GM19372 (cell line): ENCODE measurements around the gene IQGAP1.
"Not testable (repeated sequence)": the region's sequence is repeated elsewhere in the genome, so short reads cannot be mapped to it uniquely, and the experiment has no call there.

Source experiments
- ATAC-seq: cut with Tn5 transposase; IDR thresholded peaks from one replicate; pipeline ENCODE4 v1.9.1; 2021; ENCODE audit warnings: mild to moderate bottlenecking, low read depth, moderate library complexity; ENCODE audit not compliant: unreplicated experiment

Gene IQGAP1

GRCh38 chr15:90478846-90479481, 90.9 kb downstream of the IQGAP1 start:
- ATAC-seq = no peak

- no peak for ATAC-seq
Observed at GRCh38 chr15:90479656-90480055, 91.6 kb downstream of the IQGAP1 start.

DNA sequence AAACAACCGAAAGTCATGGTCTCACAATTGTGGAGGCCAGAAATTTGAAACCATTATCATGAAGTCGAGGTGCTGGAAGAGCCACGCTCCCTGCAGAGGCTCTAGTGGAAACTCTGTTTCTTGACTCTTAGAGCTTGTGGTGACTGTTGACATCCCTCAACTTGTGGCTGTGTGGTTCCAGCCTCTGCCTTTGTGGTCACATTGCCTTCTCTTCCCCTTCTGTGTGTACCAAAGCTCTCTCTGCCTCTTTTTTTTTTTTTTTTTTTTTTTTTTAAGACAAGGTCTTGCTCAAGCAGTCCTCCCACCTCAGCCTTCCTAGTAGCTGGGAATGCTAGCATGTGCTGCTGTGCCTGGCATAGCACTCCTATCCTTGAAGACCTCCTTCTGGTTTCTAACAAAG, 93.0 kb downstream of the IQGAP1 start:
- no peak for ATAC-seq

- ATAC-seq = no peak
Observed at GRCh38 chr15:90482124-90483011, 94.3 kb downstream of the IQGAP1 start.

DNA sequence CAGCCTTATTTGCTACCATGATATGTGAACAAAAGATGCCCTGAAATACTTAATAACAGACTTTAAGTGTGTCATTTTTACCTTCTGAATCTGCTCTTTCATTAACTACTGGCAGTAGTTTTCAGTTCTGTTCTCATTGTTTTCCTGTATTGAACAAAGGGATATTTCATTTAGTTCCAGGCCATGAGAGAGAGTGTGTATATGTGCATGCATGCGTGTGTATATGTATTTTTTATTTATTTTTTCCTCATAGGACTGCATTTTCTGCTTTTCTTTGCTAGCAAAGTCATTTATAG, 94.9 kb downstream of the IQGAP1 start:
- no peak for ATAC-seq

DNA sequence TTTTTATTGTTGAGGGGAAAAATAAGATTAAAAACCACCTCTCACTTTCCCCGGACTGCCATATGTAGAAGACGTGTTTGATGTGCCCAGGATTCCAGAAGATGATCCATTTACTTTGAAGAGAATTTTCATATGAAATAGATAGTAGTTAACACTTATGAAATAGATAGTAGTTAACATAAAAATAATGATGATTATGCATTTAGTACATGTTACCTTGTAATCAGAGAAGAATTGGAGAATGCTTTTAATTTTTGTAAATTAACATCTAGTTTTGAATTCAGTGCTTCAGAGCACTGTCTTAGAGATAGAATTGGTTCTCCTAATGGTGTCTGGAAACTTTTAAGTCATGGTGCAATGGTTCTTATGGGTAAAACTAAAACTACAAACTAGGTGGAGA, 95.6 kb downstream of the IQGAP1 start:
- ATAC-seq = no peak

GRCh38 chr15:90487186-90487585, 99.1 kb downstream of the IQGAP1 start:
- ATAC-seq = no peak

DNA sequence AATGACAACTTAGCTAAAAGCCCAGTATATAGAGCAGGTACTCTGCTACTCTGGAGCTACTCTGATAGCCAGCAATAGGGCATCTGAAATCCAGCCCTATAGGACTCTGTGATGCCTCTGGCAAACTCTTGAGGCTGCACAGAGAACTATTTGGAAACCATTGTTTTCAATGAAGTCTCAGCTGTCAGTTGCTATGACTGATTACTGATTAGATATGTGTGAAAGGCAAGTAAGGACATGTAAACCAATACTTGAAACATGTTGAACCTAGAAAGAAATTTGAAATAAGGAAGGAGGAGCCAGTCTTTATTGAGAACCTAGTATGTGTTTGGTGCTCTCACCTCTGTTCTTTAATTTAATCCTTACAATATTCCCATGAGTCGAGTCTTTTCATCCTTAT, 101.5 kb downstream of the IQGAP1 start:
- no peak for ATAC-seq

- no peak for ATAC-seq
Observed at GRCh38 chr15:90489944-90490343, 101.9 kb downstream of the IQGAP1 start.

GRCh38 chr15:90493647-90494046, 105.6 kb downstream of the IQGAP1 start:
- no peak for ATAC-seq

- ATAC-seq = no peak
Observed at GRCh38 chr15:90495067-90495466, 107.0 kb downstream of the IQGAP1 start.

- no peak for ATAC-seq
Observed at GRCh38 chr15:90496791-90497190, 108.7 kb downstream of the IQGAP1 start.

GRCh38 chr15:90497376-90497775, 109.3 kb downstream of the IQGAP1 start:
- ATAC-seq = no peak

GRCh38 chr15:90497912-90498311, 109.9 kb downstream of the IQGAP1 start:
- ATAC-seq = no peak

DNA sequence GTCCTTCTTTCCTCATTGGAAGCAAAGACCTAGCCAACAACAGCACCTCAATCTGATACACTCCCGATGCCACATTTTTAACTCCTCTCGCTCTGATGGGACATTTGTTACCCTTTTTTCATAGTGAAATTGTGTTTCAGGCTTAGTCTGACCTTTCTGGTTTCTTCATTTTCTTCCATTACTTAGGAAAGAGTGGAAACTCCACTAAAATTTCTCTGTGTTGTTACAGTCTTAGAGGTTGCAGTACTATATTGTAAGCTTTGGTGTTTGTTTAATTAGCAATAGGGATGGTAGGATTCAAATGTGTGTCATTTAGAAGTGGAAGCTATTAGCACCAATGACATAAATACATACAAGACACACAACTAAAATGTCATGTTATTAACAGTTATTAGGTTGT, 112.1 kb downstream of the IQGAP1 start:
- ATAC-seq = no peak

GRCh38 chr15:90501898-90502297, 113.9 kb downstream of the IQGAP1 start:
- ATAC-seq = no peak

GRCh38 chr15:90510781-90511180, 122.7 kb downstream of the IQGAP1 start:
- not testable (repeated sequence) for ATAC-seq

DNA sequence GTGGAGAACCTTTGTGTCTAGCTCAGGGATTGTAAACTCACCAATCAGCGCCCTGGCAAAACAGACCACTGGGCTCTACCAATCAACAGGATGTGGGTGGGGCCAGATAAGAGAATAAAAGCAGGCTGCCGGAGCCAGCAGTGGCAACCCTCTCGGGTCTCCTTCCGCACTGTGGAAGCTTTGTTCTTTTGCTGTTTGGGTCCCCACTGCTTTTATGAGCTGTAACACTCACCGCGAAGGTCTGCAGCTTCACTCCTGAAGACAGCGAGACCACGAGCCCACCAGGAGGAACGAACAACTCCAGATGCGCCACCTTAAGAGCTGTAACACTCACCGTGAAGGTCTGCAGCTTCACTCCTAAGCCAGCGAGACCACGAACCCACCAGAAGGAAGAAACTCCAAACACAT, 123.2 kb downstream of the IQGAP1 start:
- ATAC-seq = not testable (repeated sequence)

DNA sequence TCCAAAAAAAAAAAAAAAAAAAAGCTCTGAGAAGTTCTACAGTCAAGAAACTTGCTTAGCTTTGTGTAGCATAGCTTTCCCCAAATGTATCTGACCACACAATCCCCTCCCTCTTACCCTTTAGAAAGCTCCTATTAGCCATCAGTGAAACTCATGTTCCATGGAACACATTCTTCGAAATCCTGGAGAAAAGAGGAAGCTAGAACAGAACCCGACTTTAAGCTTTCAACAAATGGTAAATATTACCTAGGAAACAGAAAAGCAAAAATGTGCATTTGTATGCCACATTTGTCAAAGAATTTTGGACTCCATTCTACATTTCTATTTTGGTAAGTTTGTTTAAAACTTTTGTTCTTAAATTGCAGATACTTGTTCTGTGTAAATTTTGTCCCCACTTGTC, 124.2 kb downstream of the IQGAP1 start:
- no peak for ATAC-seq

GRCh38 chr15:90512981-90513380, 124.9 kb downstream of the IQGAP1 start:
- ATAC-seq = no peak

- ATAC-seq = no peak
Observed at GRCh38 chr15:90513448-90513847, 125.4 kb downstream of the IQGAP1 start.

- ATAC-seq = not testable (repeated sequence)
Observed at GRCh38 chr15:90513893-90514292, 125.9 kb downstream of the IQGAP1 start.
